Measurements from ENCODE around the gene DOHH. TPM values are rescaled to one million over a fixed set of nuclear protein-coding genes. Genes with fewer than 3 reads are reported as not detected.

The DOHH gene
- polyA plus RNA-seq, 2 of the 4 experiments (the other 2 are of a cell fraction), result 4.6 to 13.3 TPM

- no peak for TF ChIP-seq GATA3 (IDR thresholded peaks at IDR 0.05; ENCODE audit: borderline replicate concordance)
- TF ChIP-seq POLR2A (IDR thresholded peaks at IDR 0.05; ENCODE audit: low read length), result no peak
- TF ChIP-seq JUNB (IDR thresholded peaks at IDR 0.05), result no peak
- TF ChIP-seq ZC3H11A (IDR thresholded peaks at IDR 0.05), result no peak
- no peak for TF ChIP-seq EHF (CRISPR knock-in tag; IDR thresholded peaks at IDR 0.05)
- no peak for TF ChIP-seq FOSL2 (IDR thresholded peaks at IDR 0.05)
- TF ChIP-seq FOSL2 (CRISPR knock-in tag; IDR thresholded peaks at IDR 0.05), result no peak
- peak; percentile 13 for TF ChIP-seq ZFP36 (IDR thresholded peaks at IDR 0.05; ENCODE audit: borderline replicate concordance, partially characterized antibody)
- Histone ChIP-seq H3K4me3 (no peak overlapping the region), H3K9me3 (no peaks in the 10 kb centered on the region), H3K4me1 (peaks cover 8% of the 10 kb centered on the region; the same call in 1 of the 3 replicates), H3K4me2 (no peak overlapping the region), H3K27ac (no peak overlapping the region)
- FAIRE-seq (no peak), DNase-seq (ENCODE audit: low read depth in 1 of 2, low spot score in 1 of 2) (no peak), ATAC-seq (no peak)
- 95% methylated on average over 15 of the region's 32 CpGs for WGBS (ENCODE audit: missing lambda C conversion rate)
- ChIA-PET POLR2A (no interaction called here), CTCF (interaction anchor here (1.9 to 5.2 kb wide), 2 partner anchors 11 to 24 kb away, joined by 9 to 32 read pairs; partner anchors contain the start of gene SMIM44)
These were observed 3.8 kb downstream of the DOHH start for GRCh38 chr19:3496392-3497273.

- no peak for FAIRE-seq
- Histone ChIP-seq H3K4me1 (peaks cover 6% of the 10 kb centered on the region; the same call in 1 of the 3 replicates), H3K4me3 (no peak overlapping the region), H3K9me3 (no peaks in the 10 kb centered on the region), H3K4me2 (no peak overlapping the region), H3K27ac (no peak overlapping the region)
- DNase-seq (ENCODE audit: low read depth in 1 of 2, low spot score in 1 of 2), result no peak
- POLR2A ChIA-PET, result no interaction called here
- TF ChIP-seq MYC (IDR thresholded peaks at IDR 0.05; ENCODE audit: borderline replicate concordance, low read length) (no peak), E2F6 (IDR thresholded peaks at IDR 0.05; ENCODE audit: borderline replicate concordance, low read depth) (no peak), HMGXB4 (CRISPR knock-in tag; IDR thresholded peaks at IDR 0.05; ENCODE audit: borderline replicate concordance) (no peak), SMC3 (IDR thresholded peaks at IDR 0.05) (no peak), MAZ (IDR thresholded peaks at IDR 0.05; ENCODE audit: borderline replicate concordance, low read depth, low read length) (no peak)
- peak in 1 of 2 experiments; percentile 18; a peak in 1 of 6 replicates for ATAC-seq
- CTCF ChIA-PET, result interaction anchor here (1.1 to 5.0 kb wide), 4 partner anchors 9 to 168 kb away, joined by 4 to 27 read pairs (median 8); no protein-coding TSS in a partner anchor
- WGBS (ENCODE audit: missing lambda C conversion rate), result 95% methylated on average over 17 of the region's 18 CpGs
These were observed 5.9 kb downstream of the DOHH start for GRCh38 chr19:3494559-3494958.

- Histone ChIP-seq H3K27ac (no peak overlapping the region), H3K4me1 (peaks cover 1% of the 10 kb centered on the region; the same call in 1 of the 3 replicates), H3K9me3 (no peaks in the 10 kb centered on the region), H3K4me3 (no peak overlapping the region), H3K4me2 (no peak overlapping the region)
- 87% methylated on average over 8 of the region's 15 CpGs for WGBS (ENCODE audit: missing lambda C conversion rate)
- ChIA-PET CTCF (interaction anchor here (1.1 to 5.0 kb wide), 4 partner anchors 9 to 168 kb away, joined by 4 to 27 read pairs (median 8); no protein-coding TSS in a partner anchor), POLR2A (no interaction called here)
- peak in 1 of 2 experiments; percentile 80 for DNase-seq (ENCODE audit: low read depth in 1 of 2, low spot score in 1 of 2)
- TF ChIP-seq POLR2A (IDR thresholded peaks at IDR 0.05; ENCODE audit: low read length) (no peak), HEYL (CRISPR knock-in tag; IDR thresholded peaks at IDR 0.05) (no peak), ESRRA (IDR thresholded peaks at IDR 0.05; ENCODE audit: borderline replicate concordance, low read length) (no peak), EHF (CRISPR knock-in tag; IDR thresholded peaks at IDR 0.05) (no peak), MAFK (IDR thresholded peaks at IDR 0.05; ENCODE audit: partially characterized antibody) (no peak)
- no peak for FAIRE-seq
- ATAC-seq, result peak; percentile 83 to 93
These were observed 6.4 kb downstream of the DOHH start for GRCh38 chr19:3494051-3494450.

- H3K4me2 ChIP-seq, result no peak overlapping the region
- DNase-seq (ENCODE audit: low read depth in 1 of 2, low spot score in 1 of 2) (no peak), ATAC-seq (peak in 1 of 2 experiments; percentile 36; a peak in 1 of 6 replicates), FAIRE-seq (no peak)
- no peaks in the 10 kb centered on the region for H3K9me3 ChIP-seq
- ChIA-PET CTCF (interaction anchor here (2.3 to 5.0 kb wide), 2 partner anchors 9 to 20 kb away, joined by 10 to 27 read pairs; no protein-coding TSS in a partner anchor), POLR2A (no interaction called here)
- no peaks in the 10 kb centered on the region for H3K4me1 ChIP-seq
- H3K27ac ChIP-seq, result no peak overlapping the region
- TF ChIP-seq RARB (CRISPR knock-in tag; IDR thresholded peaks at IDR 0.05) (no peak), SMC3 (IDR thresholded peaks at IDR 0.05) (no peak), RNF2 (IDR thresholded peaks at IDR 0.05; ENCODE audit: borderline replicate concordance, low read depth) (no peak), CBX2 (IDR thresholded peaks at IDR 0.05; ENCODE audit: borderline replicate concordance, low read depth) (no peak), RAD21 (conservative IDR thresholded peaks at IDR 0.05 in 1 of 2, IDR thresholded peaks at IDR 0.05 in 1 of 2) (no peak)
- H3K4me3 ChIP-seq, result no peak overlapping the region
- 93% methylated on average over 7 of the region's 14 CpGs for whole genome bisulfite sequencing (ENCODE audit: missing lambda C conversion rate)
These were observed 6.8 kb downstream of the DOHH start for GRCh38 chr19:3493651-3494050.

All from A549 (cell line).